ENCODE measurements around the gene IGSF6. TPM values are rescaled to one million over a fixed set of nuclear protein-coding genes. Genes with fewer than 3 reads are reported as not detected.

IGSF6 gene
- total and polyA plus RNA-seq, 2 of the 13 experiments (the other 11 are each of a cell fraction or from before 2014, with no cell fraction given) = not detected

GRCh38 chr16:21638573-21638975 lies 13.8 kb downstream of the IGSF6 start (continued):
- TF ChIP-seq ZBTB3 (CRISPR knock-in tag; IDR thresholded peaks at IDR 0.05; ENCODE audit: borderline replicate concordance, low read depth) (no peak), HMGXB4 (CRISPR knock-in tag; IDR thresholded peaks at IDR 0.05; ENCODE audit: borderline replicate concordance in 1 of 2, low read depth in 1 of 2) (0 out of 4 replicates have a peak, but pooled peaks of 1 of the 2 experiments have one; percentile 31), RAD51 (IDR thresholded peaks at IDR 0.05; ENCODE audit: borderline replicate concordance) (no peak), TGIF2 (CRISPR knock-in tag; IDR thresholded peaks at IDR 0.05) (no peak; the same call in 1 of the 2 replicates), GATA4 (IDR thresholded peaks at IDR 0.05; ENCODE audit: borderline replicate concordance, low read depth) (peak; percentile 65; the same call in 1 of the 2 replicates), REST (IDR thresholded peaks at IDR 0.05; ENCODE audit: borderline replicate concordance in 1 of 2, low read depth in 1 of 2, low read length in 2 of 2) (peak in 1 of 2 experiments; percentile 48; a peak in 1 of 4 replicates), ZNF556 (CRISPR knock-in tag; IDR thresholded peaks at IDR 0.05; ENCODE audit: borderline replicate concordance) (no peak), SRSF1 (optimal IDR thresholded peaks at IDR 0.05; ENCODE audit: low read depth, low read length) (no peak), ZNF136 (CRISPR knock-in tag; IDR thresholded peaks at IDR 0.05; ENCODE audit: low read depth) (no peak), ZBTB40 (IDR thresholded peaks at IDR 0.05) (no peak), ZBTB40 (CRISPR knock-in tag; IDR thresholded peaks at IDR 0.05) (no peak), ZNF292 (CRISPR knock-in tag; IDR thresholded peaks at IDR 0.05; ENCODE audit: borderline replicate concordance, low read depth) (no peak), ATF7-NPFF (CRISPR knock-in tag; IDR thresholded peaks at IDR 0.05; ENCODE audit: low read depth) (no peak), MXD4 (CRISPR knock-in tag; IDR thresholded peaks at IDR 0.05) (peak; percentile 60; the same call in 1 of the 2 replicates)
